Measurements from ENCODE around the gene UGT1A9.
A peak's percentile ranks its signal among the peaks of the same experiment; 100 is the strongest.
"Not testable (repeated sequence)": the region's sequence is repeated elsewhere in the genome, so short reads cannot be mapped to it uniquely, and the experiment has no call there.

DNA sequence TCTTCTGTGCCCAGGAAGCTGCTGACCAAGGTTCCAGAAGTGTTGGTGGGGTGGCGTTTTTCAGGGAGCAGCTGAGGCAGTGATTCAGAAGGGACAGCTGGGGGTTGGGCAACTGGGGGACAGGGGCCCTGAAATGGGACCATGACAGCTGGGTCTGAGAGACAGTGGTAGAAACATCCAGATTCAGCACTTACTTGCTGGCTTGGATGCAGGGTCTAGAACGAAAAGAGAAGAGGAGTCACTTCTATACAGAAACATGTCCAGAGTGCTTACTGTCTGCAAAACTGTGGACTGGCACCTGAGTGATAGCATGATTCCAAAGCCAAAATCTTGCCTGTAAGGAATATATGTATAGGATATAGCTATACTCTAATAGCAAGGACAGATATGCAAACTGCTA, 74.1 kb downstream of the UGT1A9 start:
- not testable (repeated sequence) for TF ChIP-seq POLR2A (IDR thresholded peaks at IDR 0.05; ENCODE audit: insufficient read depth in 1 of 2, low read depth in 2 of 2, low read length in 2 of 2); KAT7 (CRISPR knock-in tag; IDR thresholded peaks at IDR 0.05; ENCODE audit: borderline replicate concordance); POLR2AphosphoS5 (IDR thresholded peaks at IDR 0.05; ENCODE audit: low read depth, low read length); YY1 (IDR thresholded peaks at IDR 0.05; ENCODE audit: insufficient read depth, insufficient replicate concordance, low read depth, low read length); FOXP1 (IDR thresholded peaks at IDR 0.05); FOXP1 (CRISPR knock-in tag; IDR thresholded peaks at IDR 0.05); TAF1 (CRISPR knock-in tag; IDR thresholded peaks at IDR 0.05); MYC (CRISPR knock-in tag; IDR thresholded peaks at IDR 0.05; ENCODE audit: borderline replicate concordance)
- 0 out of 2 replicates have a peak, but pooled peaks have one; percentile 2 for TF ChIP-seq RNF2 (conservative IDR thresholded peaks at IDR 0.05; ENCODE audit: low read depth)
- TF ChIP-seq, protein P1, sequence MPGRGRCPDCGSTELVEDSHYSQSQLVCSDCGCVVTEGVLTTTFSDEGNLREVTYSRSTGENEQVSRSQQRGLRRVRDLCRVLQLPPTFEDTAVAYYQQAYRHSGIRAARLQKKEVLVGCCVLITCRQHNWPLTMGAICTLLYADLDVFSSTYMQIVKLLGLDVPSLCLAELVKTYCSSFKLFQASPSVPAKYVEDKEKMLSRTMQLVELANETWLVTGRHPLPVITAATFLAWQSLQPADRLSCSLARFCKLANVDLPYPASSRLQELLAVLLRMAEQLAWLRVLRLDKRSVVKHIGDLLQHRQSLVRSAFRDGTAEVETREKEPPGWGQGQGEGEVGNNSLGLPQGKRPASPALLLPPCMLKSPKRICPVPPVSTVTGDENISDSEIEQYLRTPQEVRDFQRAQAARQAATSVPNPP (CRISPR knock-in tag; IDR thresholded peaks at IDR 0.05) = not testable (repeated sequence)
- TF ChIP-seq, protein P2, sequence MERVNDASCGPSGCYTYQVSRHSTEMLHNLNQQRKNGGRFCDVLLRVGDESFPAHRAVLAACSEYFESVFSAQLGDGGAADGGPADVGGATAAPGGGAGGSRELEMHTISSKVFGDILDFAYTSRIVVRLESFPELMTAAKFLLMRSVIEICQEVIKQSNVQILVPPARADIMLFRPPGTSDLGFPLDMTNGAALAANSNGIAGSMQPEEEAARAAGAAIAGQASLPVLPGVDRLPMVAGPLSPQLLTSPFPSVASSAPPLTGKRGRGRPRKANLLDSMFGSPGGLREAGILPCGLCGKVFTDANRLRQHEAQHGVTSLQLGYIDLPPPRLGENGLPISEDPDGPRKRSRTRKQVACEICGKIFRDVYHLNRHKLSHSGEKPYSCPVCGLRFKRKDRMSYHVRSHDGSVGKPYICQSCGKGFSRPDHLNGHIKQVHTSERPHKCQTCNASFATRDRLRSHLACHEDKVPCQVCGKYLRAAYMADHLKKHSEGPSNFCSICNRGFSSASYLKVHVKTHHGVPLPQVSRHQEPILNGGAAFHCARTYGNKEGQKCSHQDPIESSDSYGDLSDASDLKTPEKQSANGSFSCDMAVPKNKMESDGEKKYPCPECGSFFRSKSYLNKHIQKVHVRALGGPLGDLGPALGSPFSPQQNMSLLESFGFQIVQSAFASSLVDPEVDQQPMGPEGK (CRISPR knock-in tag; IDR thresholded peaks at IDR 0.05) = not testable (repeated sequence)
- TF ChIP-seq, protein P3, sequence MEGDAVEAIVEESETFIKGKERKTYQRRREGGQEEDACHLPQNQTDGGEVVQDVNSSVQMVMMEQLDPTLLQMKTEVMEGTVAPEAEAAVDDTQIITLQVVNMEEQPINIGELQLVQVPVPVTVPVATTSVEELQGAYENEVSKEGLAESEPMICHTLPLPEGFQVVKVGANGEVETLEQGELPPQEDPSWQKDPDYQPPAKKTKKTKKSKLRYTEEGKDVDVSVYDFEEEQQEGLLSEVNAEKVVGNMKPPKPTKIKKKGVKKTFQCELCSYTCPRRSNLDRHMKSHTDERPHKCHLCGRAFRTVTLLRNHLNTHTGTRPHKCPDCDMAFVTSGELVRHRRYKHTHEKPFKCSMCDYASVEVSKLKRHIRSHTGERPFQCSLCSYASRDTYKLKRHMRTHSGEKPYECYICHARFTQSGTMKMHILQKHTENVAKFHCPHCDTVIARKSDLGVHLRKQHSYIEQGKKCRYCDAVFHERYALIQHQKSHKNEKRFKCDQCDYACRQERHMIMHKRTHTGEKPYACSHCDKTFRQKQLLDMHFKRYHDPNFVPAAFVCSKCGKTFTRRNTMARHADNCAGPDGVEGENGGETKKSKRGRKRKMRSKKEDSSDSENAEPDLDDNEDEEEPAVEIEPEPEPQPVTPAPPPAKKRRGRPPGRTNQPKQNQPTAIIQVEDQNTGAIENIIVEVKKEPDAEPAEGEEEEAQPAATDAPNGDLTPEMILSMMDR (CRISPR knock-in tag; IDR thresholded peaks at IDR 0.05) = not testable (repeated sequence)
- TF ChIP-seq, protein P4, sequence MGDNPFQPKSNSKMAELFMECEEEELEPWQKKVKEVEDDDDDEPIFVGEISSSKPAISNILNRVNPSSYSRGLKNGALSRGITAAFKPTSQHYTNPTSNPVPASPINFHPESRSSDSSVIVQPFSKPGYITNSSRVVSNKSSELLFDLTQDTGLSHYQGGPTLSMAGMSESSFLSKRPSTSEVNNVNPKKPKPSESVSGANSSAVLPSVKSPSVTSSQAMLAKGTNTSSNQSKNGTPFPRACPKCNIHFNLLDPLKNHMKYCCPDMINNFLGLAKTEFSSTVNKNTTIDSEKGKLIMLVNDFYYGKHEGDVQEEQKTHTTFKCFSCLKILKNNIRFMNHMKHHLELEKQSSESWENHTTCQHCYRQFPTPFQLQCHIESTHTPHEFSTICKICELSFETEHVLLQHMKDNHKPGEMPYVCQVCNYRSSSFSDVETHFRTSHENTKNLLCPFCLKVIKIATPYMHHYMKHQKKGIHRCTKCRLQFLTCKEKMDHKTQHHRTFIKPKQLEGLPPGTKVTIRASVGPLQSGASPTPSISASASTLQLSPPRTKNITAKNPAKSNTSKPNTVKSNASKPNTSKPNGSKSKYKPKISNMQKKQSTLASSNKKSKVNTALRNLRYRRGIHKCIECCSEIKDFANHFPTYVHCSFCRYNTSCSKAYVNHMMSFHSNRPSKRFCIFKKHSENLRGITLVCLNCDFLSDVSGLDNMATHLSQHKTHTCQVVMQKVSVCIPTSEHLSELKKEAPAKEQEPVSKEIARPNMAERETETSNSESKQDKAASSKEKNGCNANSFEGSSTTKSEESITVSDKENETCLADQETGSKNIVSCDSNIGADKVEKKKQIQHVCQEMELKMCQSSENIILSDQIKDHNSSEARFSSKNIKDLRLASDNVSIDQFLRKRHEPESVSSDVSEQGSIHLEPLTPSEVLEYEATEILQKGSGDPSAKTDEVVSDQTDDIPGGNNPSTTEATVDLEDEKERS (CRISPR knock-in tag; IDR thresholded peaks at IDR 0.05) = not testable (repeated sequence)
